Endodermal cell (in vitro differentiated cells): ENCODE results near the gene PRUNE2. TPM values are rescaled to one million over a fixed set of nuclear protein-coding genes. Genes with fewer than 3 reads are reported as not detected.

Experiments
- DNase-seq: peaks from one replicate; pipeline ENCODE4 v3.0.0-alpha.2; 2017
- H3K27ac ChIP-seq: 2 replicates; pipeline ENCODE4 v1.5.1; 2013; ENCODE audit warnings: mild to moderate bottlenecking, low read depth, low read length, moderate library complexity
- H3K27me3 ChIP-seq: 2 replicates; pipeline ENCODE4 v1.6.1; 2013; ENCODE audit warnings: mild to moderate bottlenecking, low read length, moderate library complexity; ENCODE audit not compliant: insufficient read depth, control insufficient read depth, poor library complexity, severe bottlenecking
- H3K36me3 ChIP-seq: 2 replicates; pipeline ENCODE4 v1.7.0; 2013; ENCODE audit warnings: mild to moderate bottlenecking, low read length, moderate library complexity; ENCODE audit not compliant: control insufficient read depth, insufficient read depth
- H3K4me1 ChIP-seq: one replicate; pipeline ENCODE4 v1.7.0; 2013; ENCODE audit warnings: low read length; ENCODE audit not compliant: control insufficient read depth, insufficient read depth
- H3K4me3 ChIP-seq: 2 replicates; pipeline ENCODE4 v1.5.1; 2013; ENCODE audit warnings: mild to moderate bottlenecking, low read length, moderate library complexity
- H3K9ac ChIP-seq: 2 replicates; pipeline ENCODE4 v1.6.1; 2013; ENCODE audit warnings: mild to moderate bottlenecking, low read length, moderate library complexity; ENCODE audit not compliant: poor library complexity, severe bottlenecking; ENCODE audit errors: extremely low read depth
- H3K9me3 ChIP-seq: 2 replicates; pipeline ENCODE4 v1.6.1; 2013; ENCODE audit warnings: mild to moderate bottlenecking, low read length, moderate library complexity; ENCODE audit not compliant: control insufficient read depth
- H3K27ac Mint-ChIP-seq: 2 replicates; pipeline ENCODE4 v1.8.0; 2020; ENCODE audit warnings: mixed read lengths
- H3K27me3 Mint-ChIP-seq: 2 replicates; pipeline ENCODE4 v1.8.0; 2021; ENCODE audit warnings: mild to moderate bottlenecking, mixed read lengths; ENCODE audit not compliant: insufficient read depth
- H3K36me3 Mint-ChIP-seq: 2 replicates; pipeline ENCODE4 v1.8.0; 2020; ENCODE audit warnings: low read depth, mixed read lengths
- H3K4me1 Mint-ChIP-seq: 2 replicates; pipeline ENCODE4 v1.8.0; 2020; ENCODE audit warnings: mixed read lengths
- H3K4me3 Mint-ChIP-seq: 2 replicates; pipeline ENCODE4 v1.8.0; 2020; ENCODE audit warnings: mild to moderate bottlenecking, moderate library complexity, mixed read lengths
- H3K9me3 Mint-ChIP-seq: 2 replicates; pipeline ENCODE4 v1.8.0; 2020; ENCODE audit warnings: mild to moderate bottlenecking, mixed read lengths
- WGBS, 2 experiments: methylation state at CpG; one replicate each; pipeline versions ENCODE4 v1.1.5 to v1.1.7; 2013; ENCODE audit warnings: missing lambda C conversion rate in 2 of 2, mixed read lengths in 1 of 2; ENCODE audit not compliant: insufficient coverage in 1 of 2, insufficient read length in 1 of 2; 5-methylcytosine and 5-hydroxymethylcytosine counted together
- total RNA-seq, 2 donors: library from RNA; stranded (reverse); fragmentation: NEBNext Ultra II Directional in 1 of 2; extraction: Animal tissue kit (Norgen Biotek cat#: 25700) in 1 of 2; gene quantifications; 2 replicates in 1 of 2; 3 replicates in 1 of 2; pipeline ENCODE4 v1.2.1, GENCODE V29; 2021
- TF ChIP-seq, protein P1 (sequence below): fragments of 200-600 bp; sonication (generic); conservative IDR thresholded peaks from 2 replicates; pipeline ENCODE4 v1.5.0; 2021; ENCODE audit warnings: antibody characterized with exemption, mild to moderate bottlenecking

Gene PRUNE2
- total RNA-seq, 2 donors from 2014 or later: 4.1 to 6.8 TPM

DNA sequence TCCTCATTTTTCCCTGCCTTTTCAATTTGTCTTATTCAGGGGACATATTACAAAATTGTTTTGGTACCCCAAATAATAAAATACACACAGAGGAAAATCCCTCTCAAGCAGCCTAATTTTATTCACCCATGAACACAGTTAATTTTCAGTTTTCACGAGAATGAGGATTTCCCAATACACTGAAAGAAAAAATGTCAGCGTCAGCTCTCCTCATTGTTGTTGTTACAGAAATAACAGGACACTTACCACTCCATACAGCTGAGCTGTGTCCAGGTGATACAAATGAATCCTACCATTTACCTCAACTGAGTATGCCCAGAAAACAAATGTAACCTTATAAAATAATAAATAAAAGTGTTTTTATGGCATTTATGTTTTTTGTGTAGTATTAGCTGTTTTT is 286.3 kb downstream of the PRUNE2 start:
- Histone ChIP-seq H3K9me3 (no peaks in the 10 kb centered on the region), H3K9ac (no peak overlapping the region), H3K4me1 (peaks cover 5% of the 10 kb centered on the region), H3K4me3 (no peak overlapping the region), H3K27me3 (no peaks in the 10 kb centered on the region), H3K27ac (no peak overlapping the region), H3K36me3 (no peaks in the 10 kb centered on the region)
- TF ChIP-seq, protein P1, sequence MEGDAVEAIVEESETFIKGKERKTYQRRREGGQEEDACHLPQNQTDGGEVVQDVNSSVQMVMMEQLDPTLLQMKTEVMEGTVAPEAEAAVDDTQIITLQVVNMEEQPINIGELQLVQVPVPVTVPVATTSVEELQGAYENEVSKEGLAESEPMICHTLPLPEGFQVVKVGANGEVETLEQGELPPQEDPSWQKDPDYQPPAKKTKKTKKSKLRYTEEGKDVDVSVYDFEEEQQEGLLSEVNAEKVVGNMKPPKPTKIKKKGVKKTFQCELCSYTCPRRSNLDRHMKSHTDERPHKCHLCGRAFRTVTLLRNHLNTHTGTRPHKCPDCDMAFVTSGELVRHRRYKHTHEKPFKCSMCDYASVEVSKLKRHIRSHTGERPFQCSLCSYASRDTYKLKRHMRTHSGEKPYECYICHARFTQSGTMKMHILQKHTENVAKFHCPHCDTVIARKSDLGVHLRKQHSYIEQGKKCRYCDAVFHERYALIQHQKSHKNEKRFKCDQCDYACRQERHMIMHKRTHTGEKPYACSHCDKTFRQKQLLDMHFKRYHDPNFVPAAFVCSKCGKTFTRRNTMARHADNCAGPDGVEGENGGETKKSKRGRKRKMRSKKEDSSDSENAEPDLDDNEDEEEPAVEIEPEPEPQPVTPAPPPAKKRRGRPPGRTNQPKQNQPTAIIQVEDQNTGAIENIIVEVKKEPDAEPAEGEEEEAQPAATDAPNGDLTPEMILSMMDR: no peak
- no peak for DNase-seq
- Mint-ChIP-seq H3K4me1 (peaks cover 21% of the 10 kb centered on the region), H3K9me3 (no peaks in the 10 kb centered on the region), H3K4me3 (no peak overlapping the region), H3K36me3 (no peaks in the 10 kb centered on the region), H3K27me3 (peaks cover 1% of the 10 kb centered on the region), H3K27ac (no peak overlapping the region)
- 0 to 47% methylated on average over 1 to 2 of the region's 2 CpGs for WGBS, 2 experiments

DNA sequence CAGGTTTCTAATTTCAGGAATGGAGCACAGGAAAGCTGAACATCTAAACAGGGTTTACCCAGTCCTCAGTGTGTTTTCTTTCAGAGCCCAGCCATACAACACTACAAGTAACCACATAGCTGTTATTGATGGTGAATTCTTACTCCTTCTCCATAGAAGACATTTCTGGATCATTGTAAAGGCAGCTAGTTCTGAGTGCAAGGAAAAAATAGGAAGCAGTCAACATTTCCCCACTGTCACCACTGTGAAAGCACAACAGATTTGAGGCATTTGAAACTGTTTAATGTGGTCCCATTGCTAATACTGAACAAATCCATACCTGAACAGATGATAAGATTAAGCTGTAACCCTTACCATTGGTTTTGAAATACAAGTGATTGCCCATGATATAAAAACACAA is 286.7 kb downstream of the PRUNE2 start:
- TF ChIP-seq, protein P1: no peak
- Mint-ChIP-seq H3K9me3 (no peaks in the 10 kb centered on the region), H3K36me3 (no peaks in the 10 kb centered on the region), H3K27ac (no peak overlapping the region), H3K4me3 (no peak overlapping the region), H3K4me1 (peaks cover 25% of the 10 kb centered on the region), H3K27me3 (peaks cover 1% of the 10 kb centered on the region)
- no peak for DNase-seq
- Histone ChIP-seq H3K9ac (no peak overlapping the region), H3K4me1 (peaks cover 6% of the 10 kb centered on the region), H3K4me3 (no peak overlapping the region), H3K27me3 (no peaks in the 10 kb centered on the region), H3K36me3 (no peaks in the 10 kb centered on the region), H3K27ac (no peak overlapping the region), H3K9me3 (no peaks in the 10 kb centered on the region)

DNA sequence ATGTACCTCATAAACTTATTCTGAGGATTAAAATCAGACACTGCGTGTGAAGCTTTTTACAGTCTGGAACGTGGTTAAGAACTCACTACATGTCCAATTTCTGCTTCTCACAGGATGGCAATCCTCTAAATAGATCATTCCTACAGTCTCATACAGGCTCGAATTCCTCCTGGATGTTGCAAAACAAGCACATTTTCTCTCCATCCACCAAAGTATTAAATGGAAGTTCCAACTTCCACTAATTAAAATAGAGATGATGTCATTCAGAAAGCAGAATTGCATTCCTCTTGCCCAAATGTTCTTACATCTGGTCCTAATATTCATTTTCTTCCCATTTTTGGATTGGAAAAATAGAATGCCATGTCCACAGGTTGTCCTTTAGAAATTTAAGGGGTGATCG is 287.2 kb downstream of the PRUNE2 start:
- Histone ChIP-seq H3K4me3 (no peak overlapping the region), H3K36me3 (no peaks in the 10 kb centered on the region), H3K4me1 (peaks cover 11% of the 10 kb centered on the region), H3K9ac (no peak overlapping the region), H3K27me3 (no peaks in the 10 kb centered on the region), H3K9me3 (no peaks in the 10 kb centered on the region), H3K27ac (no peak overlapping the region)
- no peak for DNase-seq
- Mint-ChIP-seq H3K27ac (no peak overlapping the region), H3K4me1 (peaks cover 29% of the 10 kb centered on the region), H3K4me3 (no peak overlapping the region), H3K27me3 (peaks cover 1% of the 10 kb centered on the region), H3K9me3 (no peaks in the 10 kb centered on the region), H3K36me3 (no peaks in the 10 kb centered on the region)
- TF ChIP-seq, protein P1: no peak
- WGBS, 2 experiments: 93 to 95% methylated on average over 4 of the region's 4 CpGs
